Measurements from ENCODE around the gene LHX3. TPM values are rescaled to one million over a fixed set of nuclear protein-coding genes. Genes with fewer than 3 reads are reported as not detected.

LHX3 gene
- total RNA-seq, 1 donor from 2014 or later: not detected

DNA sequence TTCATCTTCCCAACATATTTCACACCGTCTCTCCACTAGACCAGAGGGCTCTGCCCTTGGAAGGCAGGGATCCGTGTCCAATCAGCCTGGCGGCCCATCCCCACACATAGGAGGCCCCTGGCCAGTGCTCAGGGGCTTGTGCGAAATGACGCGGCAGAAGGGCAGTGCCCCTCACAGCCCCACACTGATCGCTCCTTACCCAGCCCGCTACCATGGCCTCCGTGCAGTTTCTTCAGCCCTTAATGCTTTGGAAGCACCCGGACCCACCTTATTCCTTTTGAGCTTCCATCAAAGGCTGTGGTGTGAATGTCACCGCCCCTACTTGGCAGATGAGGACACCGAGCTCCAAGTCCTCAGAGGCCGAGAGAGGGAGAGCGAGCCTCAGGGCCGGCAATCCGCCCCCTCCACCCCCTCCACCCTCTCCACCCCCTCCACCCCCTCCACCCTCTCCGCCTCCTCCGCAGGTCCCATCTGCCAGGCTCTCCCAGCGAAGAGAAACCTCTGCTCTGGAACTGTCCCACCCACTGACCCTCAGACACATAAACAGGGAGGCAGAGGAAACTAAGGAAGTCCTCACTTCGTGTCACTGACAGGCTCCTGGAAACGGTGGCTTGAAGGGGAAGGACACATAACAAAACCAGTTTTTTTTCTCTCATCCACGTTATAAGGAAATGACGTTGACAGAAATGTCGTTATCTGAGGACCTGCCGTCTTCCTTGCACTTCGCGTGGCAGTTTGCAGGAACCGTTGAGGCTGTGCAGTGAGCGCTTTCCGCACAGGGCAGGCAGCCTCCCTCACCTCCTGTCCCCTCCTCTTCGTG lies 26.8 kb upstream of the LHX3 start:
- Histone ChIP-seq H3K4me1 (peaks cover 4% of the 10 kb centered on the region), H3K27me3 (ENCODE audit: low read depth) (no peaks in the 10 kb centered on the region), H3K4me3 (peak overlapping the region; percentile 22), H3K9me3 (replicated peaks) (no peaks in the 10 kb centered on the region), H3K27ac (replicated peaks) (peak overlapping the region; percentile 48), H3K36me3 (peaks cover 13% of the 10 kb centered on the region)
- intact Hi-C loops (cut with micrococcal nuclease): no loop called here
- TF ChIP-seq, protein P1, sequence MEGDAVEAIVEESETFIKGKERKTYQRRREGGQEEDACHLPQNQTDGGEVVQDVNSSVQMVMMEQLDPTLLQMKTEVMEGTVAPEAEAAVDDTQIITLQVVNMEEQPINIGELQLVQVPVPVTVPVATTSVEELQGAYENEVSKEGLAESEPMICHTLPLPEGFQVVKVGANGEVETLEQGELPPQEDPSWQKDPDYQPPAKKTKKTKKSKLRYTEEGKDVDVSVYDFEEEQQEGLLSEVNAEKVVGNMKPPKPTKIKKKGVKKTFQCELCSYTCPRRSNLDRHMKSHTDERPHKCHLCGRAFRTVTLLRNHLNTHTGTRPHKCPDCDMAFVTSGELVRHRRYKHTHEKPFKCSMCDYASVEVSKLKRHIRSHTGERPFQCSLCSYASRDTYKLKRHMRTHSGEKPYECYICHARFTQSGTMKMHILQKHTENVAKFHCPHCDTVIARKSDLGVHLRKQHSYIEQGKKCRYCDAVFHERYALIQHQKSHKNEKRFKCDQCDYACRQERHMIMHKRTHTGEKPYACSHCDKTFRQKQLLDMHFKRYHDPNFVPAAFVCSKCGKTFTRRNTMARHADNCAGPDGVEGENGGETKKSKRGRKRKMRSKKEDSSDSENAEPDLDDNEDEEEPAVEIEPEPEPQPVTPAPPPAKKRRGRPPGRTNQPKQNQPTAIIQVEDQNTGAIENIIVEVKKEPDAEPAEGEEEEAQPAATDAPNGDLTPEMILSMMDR (IDR thresholded peaks at IDR 0.05; ENCODE audit: borderline replicate concordance): no peak
- no peak for DNase-seq

DNA sequence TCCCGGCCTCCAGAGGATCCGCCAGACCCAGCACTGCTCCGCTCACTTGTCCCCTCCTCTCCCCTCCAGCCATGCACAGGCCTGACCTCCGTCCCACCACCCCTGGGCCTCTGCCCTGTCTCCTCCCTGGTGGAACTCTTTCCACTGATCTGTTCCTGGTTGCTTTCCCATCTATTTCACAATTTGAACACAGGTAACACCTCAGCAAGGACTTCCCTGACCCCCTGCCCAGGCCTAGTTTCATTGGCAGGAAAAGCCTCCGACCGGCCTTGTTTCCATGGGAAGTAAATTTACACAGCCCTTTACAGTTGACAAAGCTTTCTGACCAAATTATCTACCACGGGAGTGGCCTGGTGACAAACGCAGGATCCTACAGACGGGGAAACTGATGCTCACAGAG lies 25.8 kb upstream of the LHX3 start:
- H3K27me3 ChIP-seq (ENCODE audit: low read depth): no peaks in the 10 kb centered on the region
- no peak for DNase-seq
- no peak overlapping the region for H3K4me3 ChIP-seq
- H3K27ac ChIP-seq (replicated peaks): no peak overlapping the region
- intact Hi-C loops (cut with micrococcal nuclease): no loop called here
- TF ChIP-seq, protein P1 (IDR thresholded peaks at IDR 0.05; ENCODE audit: borderline replicate concordance): no peak
- H3K4me1 ChIP-seq: peaks cover 4% of the 10 kb centered on the region
- H3K36me3 ChIP-seq: peaks cover 7% of the 10 kb centered on the region
- H3K9me3 ChIP-seq (replicated peaks): no peaks in the 10 kb centered on the region

DNA sequence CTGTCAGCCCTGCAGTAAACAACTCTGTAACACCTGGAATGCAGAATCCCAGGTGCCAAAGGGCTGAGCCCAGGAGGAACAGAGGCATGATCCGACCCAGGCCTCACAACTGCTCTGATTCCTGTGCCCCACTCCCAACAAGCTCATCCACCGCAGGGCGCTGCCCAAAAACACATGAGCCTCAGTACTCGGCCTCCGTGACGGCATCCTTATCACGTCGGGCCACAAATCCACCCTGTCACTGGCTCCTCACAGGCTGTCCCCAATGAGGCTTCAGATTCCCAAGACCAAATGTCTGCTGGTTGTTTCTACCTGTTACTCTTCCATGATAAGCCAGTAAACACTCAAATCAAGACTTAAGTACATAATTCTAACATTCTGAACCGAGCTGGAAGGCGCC lies 25.4 kb upstream of the LHX3 start:
- DNase-seq: no peak
- Histone ChIP-seq H3K36me3 (peaks cover 3% of the 10 kb centered on the region), H3K9me3 (replicated peaks) (no peaks in the 10 kb centered on the region), H3K4me1 (peaks cover 4% of the 10 kb centered on the region), H3K4me3 (no peak overlapping the region), H3K27me3 (ENCODE audit: low read depth) (no peaks in the 10 kb centered on the region), H3K27ac (replicated peaks) (no peak overlapping the region)
- TF ChIP-seq, protein P1 (IDR thresholded peaks at IDR 0.05; ENCODE audit: borderline replicate concordance): no peak
- intact Hi-C loops (cut with micrococcal nuclease): no loop called here

DNA sequence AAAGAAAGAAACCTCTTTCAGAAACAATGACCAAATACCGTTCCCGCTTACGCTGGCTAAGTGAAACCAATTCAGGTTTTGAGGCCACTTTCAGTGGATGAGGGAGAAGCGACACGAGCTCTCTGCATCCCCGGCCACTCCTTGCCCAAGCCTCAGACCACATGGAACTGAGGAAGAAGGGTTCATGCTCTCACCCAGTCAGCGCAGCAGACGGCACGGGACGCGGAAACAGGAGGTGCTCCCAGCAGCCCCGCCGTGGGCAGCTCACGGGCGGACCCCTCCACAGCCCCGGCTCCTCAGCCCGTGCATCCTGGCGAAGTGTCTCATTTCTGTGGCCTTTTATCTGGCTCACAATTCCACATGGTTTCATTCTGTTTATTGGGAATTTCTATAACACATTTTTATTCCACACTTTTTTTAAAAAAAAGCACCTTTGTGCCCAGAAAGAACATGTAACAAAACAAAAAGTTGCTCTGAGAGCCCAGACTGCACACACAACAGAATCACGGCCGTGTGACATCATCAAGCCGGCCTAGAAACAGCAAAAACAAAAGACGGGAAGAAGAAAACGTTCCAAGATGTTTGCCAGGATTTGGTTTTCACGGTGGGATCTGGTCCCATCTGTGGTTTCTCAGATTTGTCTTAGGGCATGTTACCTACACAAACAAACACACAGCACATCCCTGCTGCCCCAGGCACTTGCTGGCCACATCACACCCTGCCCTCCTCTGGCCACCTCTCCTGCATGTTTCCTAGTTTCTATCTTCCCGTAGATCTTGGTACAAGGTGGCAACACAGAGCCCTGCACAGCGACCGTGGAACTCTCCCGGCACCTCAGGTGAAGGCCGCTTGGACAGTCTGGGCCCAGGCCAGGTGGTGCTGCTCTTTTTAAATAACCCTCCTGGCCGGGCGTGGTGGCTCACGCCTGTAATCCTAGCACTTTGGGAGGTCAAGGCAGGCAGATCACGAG lies 24.5 kb upstream of the LHX3 start:
- peaks cover 4% of the 10 kb centered on the region for H3K4me1 ChIP-seq
- no peaks in the 10 kb centered on the region for H3K9me3 ChIP-seq (replicated peaks)
- H3K36me3 ChIP-seq: no peaks in the 10 kb centered on the region
- H3K27ac ChIP-seq (replicated peaks): no peak overlapping the region
- TF ChIP-seq, protein P1 (IDR thresholded peaks at IDR 0.05; ENCODE audit: borderline replicate concordance): no peak
- DNase-seq: no peak
- H3K27me3 ChIP-seq (ENCODE audit: low read depth): no peaks in the 10 kb centered on the region
- no peak overlapping the region for H3K4me3 ChIP-seq
- intact Hi-C loops (cut with micrococcal nuclease): no loop called here

DNA sequence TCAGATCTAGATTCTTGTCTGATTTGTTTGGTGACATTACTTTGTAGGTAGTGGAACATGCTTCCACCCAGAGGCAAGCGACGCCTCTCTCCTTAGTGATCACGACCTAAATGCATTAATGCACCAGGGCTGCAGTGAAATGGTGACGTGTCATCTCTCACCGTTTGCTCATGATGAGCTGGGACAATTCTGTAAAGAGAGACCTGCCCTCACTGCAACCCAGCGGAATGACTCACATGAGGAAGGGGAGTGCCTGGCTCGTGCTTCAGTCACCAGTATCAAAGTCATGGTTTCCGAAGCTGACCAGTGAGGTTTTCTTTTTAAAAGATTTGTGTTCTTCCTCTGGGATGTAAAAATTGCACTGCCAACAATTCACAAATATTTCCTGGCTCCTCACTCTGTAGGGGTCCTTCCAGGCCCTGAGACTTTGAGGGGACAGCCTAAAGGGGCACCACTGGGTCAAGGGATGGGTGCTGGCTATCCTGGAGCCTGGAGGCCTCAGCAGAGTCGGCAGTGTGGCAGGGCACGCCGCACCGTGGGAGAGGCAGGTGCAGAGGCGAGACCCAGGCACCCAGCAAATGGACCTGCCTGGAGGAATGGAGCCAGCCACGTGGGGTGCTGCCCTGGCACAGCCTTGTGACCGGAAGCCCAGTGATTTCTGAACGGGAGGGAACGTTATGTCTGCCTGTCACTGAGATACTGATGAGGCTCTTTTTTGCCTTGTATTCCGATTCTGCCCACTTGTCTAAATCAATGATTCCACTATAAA lies 23.4 kb upstream of the LHX3 start:
- Histone ChIP-seq H3K4me3 (no peak overlapping the region), H3K36me3 (peaks cover 11% of the 10 kb centered on the region)
- TF ChIP-seq, protein P1 (IDR thresholded peaks at IDR 0.05; ENCODE audit: borderline replicate concordance): no peak

More for the DNA sequence above, 23.4 kb upstream of the LHX3 start:
- no peak for DNase-seq
- no peak overlapping the region for H3K27ac ChIP-seq (replicated peaks)
- intact Hi-C loops (cut with micrococcal nuclease): no loop called here
- H3K9me3 ChIP-seq (replicated peaks): no peaks in the 10 kb centered on the region
- H3K4me1 ChIP-seq: peaks cover 4% of the 10 kb centered on the region
- no peaks in the 10 kb centered on the region for H3K27me3 ChIP-seq (ENCODE audit: low read depth)

Measured in left ventricle myocardium inferior (tissue), 1 donor.